ENCODE data around the gene KPRP. TPM values are rescaled to one million over a fixed set of nuclear protein-coding genes. Genes with fewer than 3 reads are reported as not detected.

The KPRP gene
- total RNA-seq, 1 experiment from 2014 or later, result not detected

- no peak for DNase-seq (ENCODE audit: low spot score)
- H3K27ac ChIP-seq (ENCODE audit: low read depth, low read length, poor library complexity, severe bottlenecking), result no peak overlapping the region
- no peaks in the 10 kb centered on the region for H3K36me3 ChIP-seq (ENCODE audit: insufficient read depth, low read length, poor library complexity, severe bottlenecking)
- BruUV-seq (replicated peaks), result no TSS peak
- intact Hi-C loops (cut with micrococcal nuclease; ENCODE audit: unreplicated experiment), result no loop called here
- H3K4me1 ChIP-seq (ENCODE audit: insufficient read depth, low read length, poor library complexity, severe bottlenecking), result no peaks in the 10 kb centered on the region
- H3K9me3 ChIP-seq (ENCODE audit: low read depth, low read length, poor library complexity, severe bottlenecking), result no peaks in the 10 kb centered on the region
- H3K27me3 ChIP-seq (replicated peaks; ENCODE audit: insufficient read depth, low read depth, low read length, poor library complexity), result peaks cover 22% of the 10 kb centered on the region
- ChIA-PET POLR2A (ENCODE audit: low non-redundant PET) (no interaction called here), CTCF (no interaction called here)
- no peak overlapping the region for H3K4me3 ChIP-seq (ENCODE audit: low read depth, low read length, poor library complexity, severe bottlenecking)
- no peak for TF ChIP-seq EZH2 (IDR thresholded peaks at IDR 0.05; ENCODE audit: borderline replicate concordance, low read depth, low read length, poor library complexity, severe bottlenecking)
- TF ChIP-seq CTCF (conservative IDR thresholded peaks at IDR 0.05; ENCODE audit: low read depth, low read length), result no peak
Observed at GRCh38 chr1:152752225-152752624, 5.6 kb upstream of the KPRP start.

DNA sequence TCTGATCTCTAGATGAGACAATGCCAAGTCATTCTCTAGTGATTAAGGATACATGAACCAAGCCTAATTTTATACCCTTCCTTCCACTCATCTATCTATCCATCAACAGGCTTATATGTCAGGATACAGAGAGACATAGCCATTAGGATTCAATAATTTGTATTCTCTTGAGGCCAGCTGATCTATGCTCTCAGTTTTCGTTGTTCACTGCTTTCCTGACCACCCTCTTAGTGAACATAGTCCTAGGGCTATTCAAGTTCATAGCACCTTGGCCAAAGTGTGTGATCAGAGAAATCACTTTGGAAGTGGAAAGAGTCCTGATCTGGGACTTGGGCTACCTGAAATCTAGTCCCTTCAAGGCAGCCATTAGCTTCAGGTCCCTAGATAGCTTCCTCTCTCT, 4.2 kb upstream of the KPRP start:
- no peaks in the 10 kb centered on the region for H3K9me3 ChIP-seq (ENCODE audit: low read depth, low read length, poor library complexity, severe bottlenecking)
- no peak overlapping the region for H3K27ac ChIP-seq (ENCODE audit: low read depth, low read length, poor library complexity, severe bottlenecking)
- intact Hi-C loops (cut with micrococcal nuclease; ENCODE audit: unreplicated experiment), result no loop called here
- no peaks in the 10 kb centered on the region for H3K36me3 ChIP-seq (ENCODE audit: insufficient read depth, low read length, poor library complexity, severe bottlenecking)
- ChIA-PET POLR2A (ENCODE audit: low non-redundant PET) (no interaction called here), CTCF (no interaction called here)
- no peak for DNase-seq (ENCODE audit: low spot score)
- no TSS peak for BruUV-seq (replicated peaks)
- H3K4me1 ChIP-seq (ENCODE audit: insufficient read depth, low read length, poor library complexity, severe bottlenecking), result no peaks in the 10 kb centered on the region
- no peak overlapping the region for H3K4me3 ChIP-seq (ENCODE audit: low read depth, low read length, poor library complexity, severe bottlenecking)
- TF ChIP-seq CTCF (conservative IDR thresholded peaks at IDR 0.05; ENCODE audit: low read depth, low read length) (no peak), EZH2 (IDR thresholded peaks at IDR 0.05; ENCODE audit: borderline replicate concordance, low read depth, low read length, poor library complexity, severe bottlenecking) (no peak)
- peaks cover 18% of the 10 kb centered on the region for H3K27me3 ChIP-seq (replicated peaks; ENCODE audit: insufficient read depth, low read depth, low read length, poor library complexity)

GRCh38 chr1:152756872-152757271, 953 bp upstream of the KPRP start:
- no peak for TF ChIP-seq EZH2 (IDR thresholded peaks at IDR 0.05; ENCODE audit: borderline replicate concordance, low read depth, low read length, poor library complexity, severe bottlenecking)
- TF ChIP-seq CTCF (conservative IDR thresholded peaks at IDR 0.05; ENCODE audit: low read depth, low read length), result no peak
- no TSS peak for BruUV-seq (replicated peaks)
- Histone ChIP-seq H3K4me1 (ENCODE audit: insufficient read depth, low read length, poor library complexity, severe bottlenecking) (no peaks in the 10 kb centered on the region), H3K27ac (ENCODE audit: low read depth, low read length, poor library complexity, severe bottlenecking) (no peak overlapping the region), H3K4me3 (ENCODE audit: low read depth, low read length, poor library complexity, severe bottlenecking) (no peak overlapping the region), H3K27me3 (replicated peaks; ENCODE audit: insufficient read depth, low read depth, low read length, poor library complexity) (peaks cover 3% of the 10 kb centered on the region), H3K9me3 (ENCODE audit: low read depth, low read length, poor library complexity, severe bottlenecking) (no peaks in the 10 kb centered on the region), H3K36me3 (ENCODE audit: insufficient read depth, low read length, poor library complexity, severe bottlenecking) (no peaks in the 10 kb centered on the region)
- POLR2A ChIA-PET (ENCODE audit: low non-redundant PET), result no interaction called here
- CTCF ChIA-PET, result no interaction called here
- intact Hi-C loops (cut with micrococcal nuclease; ENCODE audit: unreplicated experiment), result no loop called here
- no peak for DNase-seq (ENCODE audit: low spot score)
